ENCODE measurements around the gene CAND2.
A peak's percentile ranks its signal among the peaks of the same experiment; 100 is the strongest.

The CAND2 gene

DNA sequence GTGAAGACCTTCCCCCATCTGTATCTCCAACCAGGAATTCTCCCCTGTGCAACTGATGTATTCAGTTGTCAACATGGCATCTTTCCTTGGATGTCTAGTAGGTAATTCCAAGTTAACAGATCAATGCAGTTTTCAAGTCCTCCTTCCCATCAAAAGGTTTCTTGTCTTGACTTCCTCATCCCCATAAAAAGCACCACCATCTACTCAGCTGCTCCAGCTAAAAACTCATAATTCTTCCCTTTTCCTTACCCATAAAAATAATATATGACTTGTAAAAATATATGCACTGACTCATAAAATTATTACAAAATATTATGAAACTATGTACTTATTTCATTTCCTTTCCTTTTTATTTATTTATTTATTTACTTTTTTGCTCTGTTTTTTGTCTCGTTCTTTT lies 5.0 kb upstream of the CAND2 start:
- H3K27ac ChIP-seq (ENCODE audit: low read length): no peak overlapping the region
- H3K9me3 ChIP-seq (ENCODE audit: insufficient read depth, low read length): no peaks in the 10 kb centered on the region
- peaks cover 9% of the 10 kb centered on the region for H3K27me3 ChIP-seq (ENCODE audit: low read depth, low read length)
- no peak overlapping the region for H3K4me3 ChIP-seq (ENCODE audit: low read length)
- no peaks in the 10 kb centered on the region for H3K36me3 ChIP-seq (replicated peaks; ENCODE audit: low read depth, low read length)
- TF ChIP-seq, protein P1, sequence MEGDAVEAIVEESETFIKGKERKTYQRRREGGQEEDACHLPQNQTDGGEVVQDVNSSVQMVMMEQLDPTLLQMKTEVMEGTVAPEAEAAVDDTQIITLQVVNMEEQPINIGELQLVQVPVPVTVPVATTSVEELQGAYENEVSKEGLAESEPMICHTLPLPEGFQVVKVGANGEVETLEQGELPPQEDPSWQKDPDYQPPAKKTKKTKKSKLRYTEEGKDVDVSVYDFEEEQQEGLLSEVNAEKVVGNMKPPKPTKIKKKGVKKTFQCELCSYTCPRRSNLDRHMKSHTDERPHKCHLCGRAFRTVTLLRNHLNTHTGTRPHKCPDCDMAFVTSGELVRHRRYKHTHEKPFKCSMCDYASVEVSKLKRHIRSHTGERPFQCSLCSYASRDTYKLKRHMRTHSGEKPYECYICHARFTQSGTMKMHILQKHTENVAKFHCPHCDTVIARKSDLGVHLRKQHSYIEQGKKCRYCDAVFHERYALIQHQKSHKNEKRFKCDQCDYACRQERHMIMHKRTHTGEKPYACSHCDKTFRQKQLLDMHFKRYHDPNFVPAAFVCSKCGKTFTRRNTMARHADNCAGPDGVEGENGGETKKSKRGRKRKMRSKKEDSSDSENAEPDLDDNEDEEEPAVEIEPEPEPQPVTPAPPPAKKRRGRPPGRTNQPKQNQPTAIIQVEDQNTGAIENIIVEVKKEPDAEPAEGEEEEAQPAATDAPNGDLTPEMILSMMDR (IDR thresholded peaks at IDR 0.05; ENCODE audit: low read depth, low read length): no peak
- TF ChIP-seq EZH2phosphoT487 (IDR thresholded peaks at IDR 0.05; ENCODE audit: low read depth): no peak
- H2AFZ ChIP-seq (ENCODE audit: low read depth, low read length): no peak overlapping the region
- H4K20me1 ChIP-seq (ENCODE audit: insufficient read depth, low read length): no peaks in the 10 kb centered on the region
- no peak overlapping the region for H3K9ac ChIP-seq (ENCODE audit: low read length)
- no peaks in the 10 kb centered on the region for H3K79me2 ChIP-seq (ENCODE audit: low read length)
- peaks cover 2% of the 10 kb centered on the region; the same call in 1 of the 2 replicates for H3K4me1 ChIP-seq (ENCODE audit: low read length)
- no peak overlapping the region for H3K4me2 ChIP-seq (ENCODE audit: low read length)

DNA sequence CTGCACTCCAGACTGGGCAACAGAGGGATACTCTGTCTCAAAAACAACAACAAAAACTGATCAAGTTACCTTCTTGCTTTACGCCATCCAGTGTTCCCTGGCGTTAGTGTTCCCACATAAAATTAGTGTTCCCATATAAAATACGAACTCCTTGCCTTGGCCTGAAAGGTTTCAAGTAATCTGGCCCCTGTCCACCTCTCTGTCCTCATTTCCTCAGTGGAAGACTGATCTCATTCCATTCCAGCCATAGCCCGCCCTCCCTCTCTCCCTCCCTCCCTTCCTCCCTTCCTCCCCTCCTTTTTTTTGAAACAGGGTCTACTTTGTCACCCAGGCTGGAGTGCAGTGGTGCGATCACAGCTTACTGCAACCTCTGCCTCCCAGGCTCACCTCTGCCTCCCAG lies 2.8 kb upstream of the CAND2 start:
- no peaks in the 10 kb centered on the region for H3K79me2 ChIP-seq (ENCODE audit: low read length)
- peaks cover 2% of the 10 kb centered on the region; the same call in 1 of the 2 replicates for H3K4me1 ChIP-seq (ENCODE audit: low read length)
- H3K36me3 ChIP-seq (replicated peaks; ENCODE audit: low read depth, low read length): no peaks in the 10 kb centered on the region
- no peak overlapping the region for H3K9ac ChIP-seq (ENCODE audit: low read length)
- no peaks in the 10 kb centered on the region for H3K9me3 ChIP-seq (ENCODE audit: insufficient read depth, low read length)
- H3K27ac ChIP-seq (ENCODE audit: low read length): no peak overlapping the region
- H2AFZ ChIP-seq (ENCODE audit: low read depth, low read length): no peak overlapping the region
- H4K20me1 ChIP-seq (ENCODE audit: insufficient read depth, low read length): no peaks in the 10 kb centered on the region
- H3K4me3 ChIP-seq (ENCODE audit: low read length): no peak overlapping the region
- TF ChIP-seq, protein P1 (IDR thresholded peaks at IDR 0.05; ENCODE audit: low read depth, low read length): no peak
- no peak for TF ChIP-seq EZH2phosphoT487 (IDR thresholded peaks at IDR 0.05; ENCODE audit: low read depth)
- peaks cover 11% of the 10 kb centered on the region for H3K27me3 ChIP-seq (ENCODE audit: low read depth, low read length)
- no peak overlapping the region for H3K4me2 ChIP-seq (ENCODE audit: low read length)

DNA sequence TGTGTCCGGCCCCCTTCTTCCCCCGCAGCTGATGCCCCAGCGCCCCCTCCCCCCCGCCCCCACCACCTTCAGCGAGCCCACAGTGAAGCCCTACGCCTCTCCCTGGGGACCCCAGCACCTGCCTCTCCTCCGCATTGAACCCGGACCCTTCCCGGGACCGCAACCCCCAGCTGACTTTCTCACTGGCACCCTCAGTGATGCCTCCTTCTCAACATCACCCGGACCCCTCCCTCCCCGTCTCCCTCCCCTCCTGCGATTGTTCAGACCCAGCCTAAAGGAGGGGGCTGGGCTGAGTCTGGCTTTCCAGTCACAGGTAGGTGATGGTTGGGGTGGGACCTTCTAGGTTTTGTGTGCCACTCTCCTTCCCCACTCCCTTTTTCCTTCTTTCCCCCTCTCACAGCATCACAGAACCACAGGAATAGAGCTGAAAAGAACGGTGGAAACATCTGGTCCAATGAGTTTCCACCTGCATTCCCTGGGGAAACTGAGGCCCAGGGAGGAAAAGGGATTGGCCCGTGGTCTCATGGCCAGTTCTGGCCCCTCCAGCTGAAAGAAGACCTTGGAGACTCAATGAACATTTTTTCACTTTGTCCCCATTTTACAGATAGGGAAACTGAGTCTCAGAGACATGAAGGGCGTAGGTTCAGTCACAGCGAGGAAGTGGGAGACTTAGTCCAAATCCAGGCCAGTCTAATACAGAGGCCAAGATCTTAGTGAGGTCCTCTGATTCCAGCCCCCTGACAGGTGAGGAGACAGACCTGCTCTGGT lies 828 bp downstream of the CAND2 start:
- Histone ChIP-seq H4K20me1 (ENCODE audit: insufficient read depth, low read length) (no peaks in the 10 kb centered on the region), H3K4me3 (ENCODE audit: low read length) (peak overlapping the region; percentile 76), H3K4me2 (ENCODE audit: low read length) (peak overlapping the region; percentile 69), H3K9me3 (ENCODE audit: insufficient read depth, low read length) (no peaks in the 10 kb centered on the region), H3K27ac (ENCODE audit: low read length) (no peak overlapping the region), H2AFZ (ENCODE audit: low read depth, low read length) (no peak overlapping the region), H3K79me2 (ENCODE audit: low read length) (no peaks in the 10 kb centered on the region), H3K4me1 (ENCODE audit: low read length) (peaks cover 2% of the 10 kb centered on the region; the same call in 1 of the 2 replicates), H3K27me3 (ENCODE audit: low read depth, low read length) (peaks cover 5% of the 10 kb centered on the region; the same call in 1 of the 2 replicates), H3K9ac (ENCODE audit: low read length) (no peak overlapping the region), H3K36me3 (replicated peaks; ENCODE audit: low read depth, low read length) (no peaks in the 10 kb centered on the region)
- TF ChIP-seq, protein P1 (IDR thresholded peaks at IDR 0.05; ENCODE audit: low read depth, low read length): no peak
- no peak for TF ChIP-seq EZH2phosphoT487 (IDR thresholded peaks at IDR 0.05; ENCODE audit: low read depth)

DNA sequence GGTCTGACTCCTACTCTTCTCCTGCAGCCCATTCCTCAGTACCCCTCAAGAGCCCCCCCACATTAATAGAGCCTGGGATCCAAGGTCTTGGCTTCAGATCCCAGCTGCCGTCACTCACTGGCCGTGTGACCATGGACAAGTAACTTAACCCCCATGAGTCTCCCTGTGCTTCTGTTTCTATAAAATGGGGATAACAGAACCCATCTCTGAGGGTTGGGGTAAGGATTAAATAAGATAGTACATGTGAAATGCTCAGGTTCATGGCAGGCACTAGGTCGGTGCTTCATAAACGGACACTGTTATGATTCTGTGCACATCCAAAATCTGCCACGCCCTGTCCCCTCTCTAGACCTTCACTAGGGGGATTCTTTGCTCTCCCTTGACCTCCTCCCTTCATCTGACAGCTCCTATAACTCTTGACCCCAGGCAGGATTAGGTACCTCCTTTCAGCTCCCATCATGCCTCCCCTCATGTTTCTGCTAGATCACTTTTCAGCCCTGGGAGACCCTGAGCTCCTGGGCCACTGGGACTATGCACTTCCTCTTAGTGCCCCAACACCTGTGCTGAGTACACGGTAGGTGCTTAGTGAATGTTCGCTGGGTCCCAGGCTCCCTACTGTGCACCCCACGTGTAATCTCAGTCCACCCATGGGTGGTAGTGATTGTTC lies 1.5 kb downstream of the CAND2 start:
- peak overlapping the region; percentile 27; the same call in 1 of the 2 replicates for H2AFZ ChIP-seq (ENCODE audit: low read depth, low read length)
- peaks cover 2% of the 10 kb centered on the region; the same call in 1 of the 2 replicates for H3K4me1 ChIP-seq (ENCODE audit: low read length)
- H3K4me2 ChIP-seq (ENCODE audit: low read length): no peak overlapping the region
- TF ChIP-seq, protein P1 (IDR thresholded peaks at IDR 0.05; ENCODE audit: low read depth, low read length): no peak
- TF ChIP-seq EZH2phosphoT487 (IDR thresholded peaks at IDR 0.05; ENCODE audit: low read depth): no peak
- peaks cover 5% of the 10 kb centered on the region; the same call in 1 of the 2 replicates for H3K27me3 ChIP-seq (ENCODE audit: low read depth, low read length)
- no peaks in the 10 kb centered on the region for H3K9me3 ChIP-seq (ENCODE audit: insufficient read depth, low read length)
- no peaks in the 10 kb centered on the region for H3K36me3 ChIP-seq (replicated peaks; ENCODE audit: low read depth, low read length)
- H3K27ac ChIP-seq (ENCODE audit: low read length): no peak overlapping the region
- H3K4me3 ChIP-seq (ENCODE audit: low read length): no peak overlapping the region
- no peaks in the 10 kb centered on the region for H4K20me1 ChIP-seq (ENCODE audit: insufficient read depth, low read length)
- H3K9ac ChIP-seq (ENCODE audit: low read length): no peak overlapping the region
- no peaks in the 10 kb centered on the region for H3K79me2 ChIP-seq (ENCODE audit: low read length)

All from OCI-LY3 (cell line).